ENCODE results near the gene MEGF6.
"Not testable (repeated sequence)": the region's sequence is repeated elsewhere in the genome, so short reads cannot be mapped to it uniquely, and the experiment has no call there.

The MEGF6 gene

GRCh38 chr1:3626025-3626424, 14.7 kb upstream of the MEGF6 start:
- DNase-seq = no peak

- DNase-seq = no peak
Measured at GRCh38 chr1:3625151-3625907, 14.0 kb upstream of the MEGF6 start.

GRCh38 chr1:3624200-3625136, 13.2 kb upstream of the MEGF6 start, which contains the start of gene TPRG1L:
Gene TPRG1L (plus strand): TSS chr1:3625015. CDS start chr1:3625073, 58 bp downstream.
- DNase-seq = peak; percentile 90 to 93

GRCh38 chr1:3623441-3624199, 12.3 kb upstream of the MEGF6 start:
- DNase-seq = no peak

GRCh38 chr1:3622102-3622501, 10.8 kb upstream of the MEGF6 start:
- DNase-seq = not testable (repeated sequence)

- peak in 1 of 2 donors; percentile 7 for DNase-seq
Measured at GRCh38 chr1:3621151-3621671, 9.9 kb upstream of the MEGF6 start.

- no peak for DNase-seq
Measured at GRCh38 chr1:3620708-3621107, 9.4 kb upstream of the MEGF6 start.

- DNase-seq = peak; percentile 29 to 77
Measured at GRCh38 chr1:3618881-3619671, 7.8 kb upstream of the MEGF6 start.

GRCh38 chr1:3618531-3618880, 7.2 kb upstream of the MEGF6 start:
- no peak for DNase-seq

- DNase-seq = no peak
Measured at GRCh38 chr1:3617806-3618345, 6.6 kb upstream of the MEGF6 start.

GRCh38 chr1:3616861-3617260, 5.6 kb upstream of the MEGF6 start:
- no peak for DNase-seq

- DNase-seq = no peak
Measured at GRCh38 chr1:3614755-3615742, 3.7 kb upstream of the MEGF6 start.

- no peak for DNase-seq
Measured at GRCh38 chr1:3612123-3612522, 815 bp upstream of the MEGF6 start.

- DNase-seq = peak; percentile 15 to 45
Measured at GRCh38 chr1:3610527-3611169, 660 bp downstream of the MEGF6 start.

GRCh38 chr1:3609769-3610526, 1.4 kb downstream of the MEGF6 start:
- DNase-seq = no peak

GRCh38 chr1:3609016-3609768, 2.1 kb downstream of the MEGF6 start:
- DNase-seq = no peak

GRCh38 chr1:3608154-3608553, 3.2 kb downstream of the MEGF6 start:
- DNase-seq = no peak

- no peak for DNase-seq
Measured at GRCh38 chr1:3607703-3608065, 3.6 kb downstream of the MEGF6 start.

Data from bone marrow (tissue), 2 donors.